HCT116 (cell line): Measurements from ENCODE around the gene NSG1. TPM values are rescaled to one million over a fixed set of nuclear protein-coding genes. Genes with fewer than 3 reads are reported as not detected.

Experiments
- ATAC-seq: fragments of 200-7000 bp; cut with Tn5 transposase; 2 replicates; pipeline ENCODE4 v1.9.1; 2020; ENCODE audit warnings: mild to moderate bottlenecking, moderate library complexity
- BruUV-seq: library from RNA; stranded (reverse); fragments of 400-500 nt; replicated peaks from 2 replicates; lab custom pipeline; 2021; lab: Mats Ljungman, UMichigan
- CTCF ChIA-PET: fragments of 300-600 bp; sonication (Branson Sonifier 250); formaldehyde crosslinking; loops from one replicate; lab custom pipeline; 2021; ENCODE audit warnings: antibody characterized with exemption; lab: Charles Lee
- POLR2A ChIA-PET: fragments of 300-600, 350-600 bp; sonication (Branson Sonifier 250); formaldehyde crosslinking; loops from one replicate; lab custom pipeline; 2021; ENCODE audit warnings: antibody characterized with exemption; lab: Charles Lee
- RAD21 ChIA-PET, 2 experiments: fragments of 300-600 bp; sonication (Branson Sonifier 250); formaldehyde crosslinking; loops; one replicate each; lab custom pipeline; 2023; ENCODE audit warnings: low total read pairs in 2 of 2; ENCODE audit not compliant: uncharacterized antibody in 2 of 2, unreplicated experiment in 2 of 2, low non-redundant PET in 1 of 2; lab: Charles Lee
- DNase-seq: peaks from one replicate; pipeline ENCODE4 v3.0.0-alpha.2; 2010; ENCODE audit warnings: low read depth, low spot score
- H2AFZ ChIP-seq: fragments of 200-600 bp; shearing (Covaris generic), sonication (generic); 2 replicates; pipeline ENCODE4 v1.6.1; 2017; ENCODE audit warnings: low read depth, mixed run types, mixed read lengths, antibody characterized with exemption, low read length; ENCODE audit not compliant: poor library complexity, severe bottlenecking
- H3K27ac ChIP-seq: 2 replicates; pipeline ENCODE4 v1.5.1; 2012; ENCODE audit warnings: low read depth, low read length
- H3K27me3 ChIP-seq: fragments of 200-600 bp; sonication (generic); 2 replicates; pipeline ENCODE4 v1.6.1; 2016; ENCODE audit warnings: mixed run types, low read length, mixed read lengths; ENCODE audit not compliant: insufficient read depth
- H3K36me3 ChIP-seq, 2 experiments: fragments of 200-500 bp in 1 of 2; fragments of 200-600 bp in 1 of 2; sonication (Bioruptor generic) in 1 of 2; sonication (generic) in 1 of 2; 2 replicates each; pipeline versions ENCODE4 v1.5.1 to v1.6.1; 2014 to 2016; ENCODE audit warnings: low read length in 2 of 2, inconsistent platforms in 1 of 2, mixed read lengths in 1 of 2, mixed run types in 1 of 2; ENCODE audit not compliant: insufficient read depth in 2 of 2, control insufficient read depth in 1 of 2
- H3K4me1 ChIP-seq, 2 experiments: fragments of 200-600 bp in 1 of 2; sonication (generic) in 1 of 2; 2 replicates each; pipeline versions ENCODE4 v1.5.1 to v1.6.1; 2012 to 2017; ENCODE audit warnings: low read length in 2 of 2, inconsistent platforms in 1 of 2, mild to moderate bottlenecking in 1 of 2, mixed read lengths in 1 of 2, mixed run types in 1 of 2, moderate library complexity in 1 of 2; ENCODE audit not compliant: insufficient read depth in 2 of 2, control insufficient read depth in 1 of 2
- H3K4me2 ChIP-seq: fragments of 200-600 bp; sonication (generic); 2 replicates; pipeline ENCODE4 v1.6.1; 2017; ENCODE audit warnings: mixed run types, low read length, mixed read lengths
- H3K4me3 ChIP-seq, 2 experiments: fragments of 200-600 bp in 1 of 2; sonication (generic) in 1 of 2; replicated peaks in 1 of 2; 2 replicates each; pipeline ENCODE4 v1.5.1; 2011 to 2016; ENCODE audit warnings: low read length in 2 of 2, control low read depth in 1 of 2, low read depth in 1 of 2, mild to moderate bottlenecking in 1 of 2, mixed read lengths in 1 of 2, mixed run types in 1 of 2
- H3K79me2 ChIP-seq: fragments of 200-600 bp; sonication (generic); 2 replicates; pipeline ENCODE4 v1.6.1; 2017; ENCODE audit warnings: mild to moderate bottlenecking, mixed run types, low read length, moderate library complexity, mixed read lengths; ENCODE audit not compliant: insufficient read depth
- H3K9ac ChIP-seq: fragments of 200-600 bp; sonication (generic); 2 replicates; pipeline ENCODE4 v1.6.1; 2016; ENCODE audit warnings: low read length, mixed read lengths
- H3K9me2 ChIP-seq: fragments of 200-600 bp; sonication (generic), shearing (Covaris generic); 2 replicates; pipeline ENCODE4 v1.6.1; 2017; ENCODE audit warnings: mixed run types, mild to moderate bottlenecking, moderate library complexity; ENCODE audit not compliant: insufficient read depth
- H3K9me3 ChIP-seq, 2 experiments: fragments of 200-500 bp in 1 of 2; fragments of 200-600 bp in 1 of 2; sonication (Bioruptor generic) in 1 of 2; sonication (generic) in 1 of 2; 2 replicates each; pipeline ENCODE4 v1.6.1; 2014 to 2017; ENCODE audit warnings: low read length in 2 of 2, mixed read lengths in 2 of 2, inconsistent platforms in 1 of 2, low read depth in 1 of 2, mild to moderate bottlenecking in 1 of 2, mixed run types in 1 of 2, moderate library complexity in 1 of 2; ENCODE audit not compliant: control insufficient read depth in 1 of 2, insufficient read depth in 1 of 2
- H4K20me1 ChIP-seq: fragments of 200-600 bp; sonication (generic), shearing (Covaris generic); 2 replicates; pipeline ENCODE4 v1.6.1; 2017; ENCODE audit warnings: mixed run types, mild to moderate bottlenecking, moderate library complexity; ENCODE audit not compliant: insufficient read depth
- ATF3 ChIP-seq: IDR thresholded peaks from 2 replicates; pipeline ENCODE4 v1.6.1; 2012
- EGR1 ChIP-seq: IDR thresholded peaks from 2 replicates; pipeline ENCODE4 v1.6.1; 2012; ENCODE audit warnings: low read depth
- ELF1 ChIP-seq: IDR thresholded peaks from 2 replicates; pipeline ENCODE4 v1.6.1; 2012; ENCODE audit warnings: low read depth, borderline replicate concordance
- JUND ChIP-seq: IDR thresholded peaks from 2 replicates; pipeline ENCODE4 v1.6.1; 2012
- POLR2AphosphoS5 ChIP-seq: IDR thresholded peaks from 2 replicates; pipeline ENCODE4 v1.6.1; 2011; ENCODE audit warnings: mild to moderate bottlenecking, low read depth, low read length, moderate library complexity
- REST ChIP-seq: IDR thresholded peaks from 2 replicates; pipeline ENCODE4 v1.6.1; 2012; ENCODE audit warnings: low read depth
- SIN3A ChIP-seq: IDR thresholded peaks from 2 replicates; pipeline ENCODE4 v1.6.1; 2012; ENCODE audit warnings: low read depth
- SP1 ChIP-seq: IDR thresholded peaks from 2 replicates; pipeline ENCODE4 v1.6.1; 2012; ENCODE audit warnings: low read depth
- TCF7L2 ChIP-seq: IDR thresholded peaks from 2 replicates; pipeline ENCODE4 v1.7.0; 2011; ENCODE audit warnings: borderline replicate concordance, inconsistent platforms; ENCODE audit not compliant: insufficient read depth, insufficient read length; ENCODE audit errors: extremely low read depth
- ZBTB33 ChIP-seq: IDR thresholded peaks from 2 replicates; pipeline ENCODE4 v1.6.1; 2011; ENCODE audit warnings: mild to moderate bottlenecking, low read length, moderate library complexity; ENCODE audit not compliant: insufficient replicate concordance; ENCODE audit errors: extremely low read depth
- ZNF274 ChIP-seq: fragments of 200-500 bp; sonication (Bioruptor generic); IDR thresholded peaks from 2 replicates; pipeline ENCODE4 v1.6.1; 2014; ENCODE audit warnings: mild to moderate bottlenecking, low read depth, low read length, inconsistent platforms
- intact Hi-C: fragments of 100-400 bp; cut with micrococcal nuclease; formaldehyde crosslinking; loops from 2 replicates; pipeline ENCODE4 v1.10.0; 2022
- total RNA-seq: library from RNA; stranded (reverse); gene quantifications from one replicate; pipeline ENCODE4 v1.2.1, GENCODE V29; 2021; ENCODE audit not compliant: unreplicated experiment

NSG1 gene
- total RNA-seq, 1 experiment from 2014 or later = 0.12 TPM

GRCh38 chr4:4433941-4434340 lies 47.0 kb downstream of the NSG1 start:
- H3K36me3 ChIP-seq = peaks cover 0 to 2% of the 10 kb centered on the region in 2 experiments; a peak in 2 of 4 replicates
- H4K20me1 ChIP-seq = no peaks in the 10 kb centered on the region
- no peak overlapping the region for H3K4me2 ChIP-seq
- no peak overlapping the region for H2AFZ ChIP-seq
- CTCF ChIA-PET = interaction anchor here (1.6 kb wide), 1 partner anchor 174 kb away, joined by 5 read pairs; no protein-coding TSS in a partner anchor
- H3K4me3 ChIP-seq = no peak overlapping the region
- no peaks in the 10 kb centered on the region for H3K79me2 ChIP-seq
- BruUV-seq = no TSS peak
- H3K9ac ChIP-seq = no peak overlapping the region
- ATAC-seq (no peak), DNase-seq (no peak)
- no peaks in the 10 kb centered on the region for H3K27me3 ChIP-seq
- no peaks in the 10 kb centered on the region for H3K9me2 ChIP-seq
- TF ChIP-seq EGR1 = no peak
- TF ChIP-seq SIN3A = no peak
- TF ChIP-seq ELF1 = no peak
- TF ChIP-seq ZNF274 = no peak
- H3K4me1 ChIP-seq = peaks cover 0 to 7% of the 10 kb centered on the region in 2 experiments; a peak in 1 of 4 replicates
- RAD21 ChIA-PET = no interaction called here
- POLR2A ChIA-PET = no interaction called here
- intact Hi-C loops = no loop called here
- no peaks in the 10 kb centered on the region for H3K9me3 ChIP-seq
- no peak overlapping the region for H3K27ac ChIP-seq

- Histone ChIP-seq H3K4me1 (no peaks in the 10 kb centered on the region), H3K9ac (no peak overlapping the region), H3K36me3 (peaks cover 0 to 2% of the 10 kb centered on the region in 2 experiments; a peak in 2 of 4 replicates), H2AFZ (no peak overlapping the region), H3K27me3 (no peaks in the 10 kb centered on the region), H3K9me3 (no peaks in the 10 kb centered on the region), H3K4me3 (no peak overlapping the region), H4K20me1 (no peaks in the 10 kb centered on the region), H3K27ac (no peak overlapping the region), H3K4me2 (no peak overlapping the region), H3K9me2 (no peaks in the 10 kb centered on the region), H3K79me2 (no peaks in the 10 kb centered on the region)
- ChIA-PET POLR2A (interaction anchor here (0.7 kb wide), 1 partner anchor 1306 kb away, joined by 3 read pairs; no protein-coding TSS in a partner anchor), CTCF (no interaction called here), RAD21 (no interaction called here)
- no TSS peak for BruUV-seq
- no peak for TF ChIP-seq ZNF274
- no peak for TF ChIP-seq SP1
- no peak for TF ChIP-seq ZBTB33
- TF ChIP-seq TCF7L2 = no peak
- TF ChIP-seq REST = no peak
- no peak for TF ChIP-seq POLR2AphosphoS5
- no peak for TF ChIP-seq ATF3
- no peak for TF ChIP-seq JUND
- intact Hi-C loops = no loop called here
- ATAC-seq (no peak), DNase-seq (no peak)
These were observed 49.4 kb downstream of the NSG1 start for GRCh38 chr4:4436244-4436823.
